Activated T-helper 1 cell treated with anti-CD3 and anti-CD28 coated beads, Interleukin-12 subunit alpha, Interleukin-12 subunit beta, Interleukin-2, Interleukin-4 antibody, amounts not matched to agents 30 ng/mL and 10 ng/mL and 1 ng/mL, durations not matched to agents 14 hours and 24 hours and 36 hours (primary cell): Measurements from ENCODE around the gene CHST12. TPM values are rescaled to one million over a fixed set of nuclear protein-coding genes. Genes with fewer than 3 reads are reported as not detected.
"Not testable (repeated sequence)": the region's sequence is repeated elsewhere in the genome, so short reads cannot be mapped to it uniquely, and the experiment has no call there.

Experiments
- DNase-seq: peaks from one replicate; pipeline ENCODE4 v3.0.0; 2021; ENCODE audit warnings: low spot score
- H3K27ac Mint-ChIP-seq: one replicate; pipeline ENCODE4 v1.8.0; 2021; ENCODE audit warnings: mild to moderate bottlenecking, mixed read lengths
- H3K27me3 Mint-ChIP-seq: one replicate; pipeline ENCODE4 v1.8.0; 2022; ENCODE audit warnings: mild to moderate bottlenecking, moderate library complexity, mixed read lengths; ENCODE audit not compliant: insufficient read depth
- H3K36me3 Mint-ChIP-seq: one replicate; pipeline ENCODE4 v1.8.0; 2021; ENCODE audit warnings: low read depth, mixed read lengths
- H3K4me1 Mint-ChIP-seq: one replicate; pipeline ENCODE4 v1.8.0; 2021; ENCODE audit warnings: low read depth, mixed read lengths
- H3K4me3 Mint-ChIP-seq: one replicate; pipeline ENCODE4 v1.8.0; 2021; ENCODE audit warnings: mild to moderate bottlenecking, moderate library complexity, mixed read lengths
- H3K9me3 Mint-ChIP-seq: one replicate; pipeline ENCODE4 v1.8.0; 2021; ENCODE audit warnings: mixed read lengths
- intact Hi-C: fragments of 100-400 bp; cut with micrococcal nuclease; formaldehyde crosslinking; loops from one replicate; pipeline ENCODE4 v1.15.1; 2024
- total RNA-seq: library from RNA; stranded (reverse); gene quantifications from 2 replicates; pipeline ENCODE4 v1.2.3, GENCODE V29; 2022

Gene CHST12
- total RNA-seq, 1 donor from 2014 or later, result 9.9 TPM

DNA sequence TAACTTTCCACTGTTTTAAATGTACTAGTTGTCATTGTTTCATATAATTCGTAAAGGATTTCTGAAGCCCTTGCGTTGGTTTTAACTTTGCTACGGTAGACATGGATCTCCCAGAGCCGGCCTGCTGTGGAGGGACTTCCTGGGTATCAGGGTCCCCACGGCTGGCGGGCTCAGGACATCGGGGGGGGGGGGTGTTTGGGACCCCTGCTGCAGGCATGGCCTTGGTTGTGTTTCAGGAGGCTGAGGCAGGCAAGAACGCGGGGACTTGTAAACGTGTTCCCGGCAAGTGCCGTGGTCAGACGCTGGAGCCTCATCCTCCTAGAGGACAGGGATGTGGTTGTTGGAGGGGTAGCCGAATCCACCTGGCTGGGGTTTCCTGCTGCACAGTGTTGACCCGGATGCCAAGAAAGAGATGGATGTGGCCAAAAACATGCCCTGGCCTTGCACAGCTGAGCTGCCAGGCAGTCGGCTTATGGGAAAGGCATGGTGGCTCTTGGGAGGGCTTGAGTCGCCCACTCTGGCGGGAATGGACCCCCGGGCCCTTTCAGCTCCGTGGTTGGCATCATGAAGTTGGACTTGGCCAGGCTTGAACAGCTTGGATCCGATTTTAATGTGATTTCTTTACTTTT is 21.4 kb upstream of the CHST12 start:
- Mint-ChIP-seq H3K4me3 (no peak overlapping the region), H3K4me1 (peaks cover 2% of the 10 kb centered on the region), H3K27me3 (no peaks in the 10 kb centered on the region), H3K9me3 (no peaks in the 10 kb centered on the region), H3K36me3 (peaks cover 32% of the 10 kb centered on the region), H3K27ac (no peak overlapping the region)
- no peak for DNase-seq
- intact Hi-C loops, result no loop called here

DNA sequence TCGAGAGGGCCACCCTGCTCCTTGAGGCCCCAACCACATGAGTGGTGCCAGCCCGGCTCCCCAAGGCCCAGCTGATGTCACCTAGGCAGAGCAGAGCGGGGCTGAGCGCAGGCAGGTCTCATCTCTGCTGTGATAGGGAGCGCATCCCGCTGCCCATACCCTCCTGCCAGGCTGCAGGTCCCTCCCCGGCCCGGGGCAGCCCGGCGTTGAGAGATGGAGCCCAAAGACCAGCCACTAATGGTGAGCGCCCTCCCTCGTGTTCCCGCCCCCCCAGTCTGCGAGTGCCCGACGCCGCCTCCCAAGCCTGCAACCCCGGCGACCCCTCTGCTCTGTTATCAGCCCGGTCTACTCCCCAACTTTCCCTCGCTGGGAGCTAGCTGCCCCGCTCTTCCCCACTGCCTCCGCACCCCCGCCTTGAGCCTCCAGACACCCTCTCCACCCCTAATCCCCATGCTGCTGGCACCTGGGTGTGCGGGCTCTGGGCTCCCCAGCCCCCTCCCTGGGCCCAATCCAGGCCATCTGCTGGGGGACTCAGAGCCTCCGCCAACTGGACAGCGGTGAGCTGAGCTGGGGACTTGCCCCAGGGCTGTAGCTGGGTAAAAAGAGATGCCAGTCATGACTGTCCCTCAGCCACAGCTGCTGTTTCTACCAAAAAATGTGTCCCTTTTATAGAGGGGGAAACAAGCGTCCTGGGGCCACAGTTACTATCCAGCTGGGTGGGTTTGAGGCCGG is 19.7 kb upstream of the CHST12 start:
- H3K4me3 Mint-ChIP-seq, result no peak overlapping the region
- H3K36me3 Mint-ChIP-seq, result peaks cover 22% of the 10 kb centered on the region
- H3K4me1 Mint-ChIP-seq, result no peaks in the 10 kb centered on the region
- H3K27me3 Mint-ChIP-seq, result no peaks in the 10 kb centered on the region
- no peaks in the 10 kb centered on the region for H3K9me3 Mint-ChIP-seq
- DNase-seq, result no peak
- H3K27ac Mint-ChIP-seq, result no peak overlapping the region
- intact Hi-C loops, result no loop called here

DNA sequence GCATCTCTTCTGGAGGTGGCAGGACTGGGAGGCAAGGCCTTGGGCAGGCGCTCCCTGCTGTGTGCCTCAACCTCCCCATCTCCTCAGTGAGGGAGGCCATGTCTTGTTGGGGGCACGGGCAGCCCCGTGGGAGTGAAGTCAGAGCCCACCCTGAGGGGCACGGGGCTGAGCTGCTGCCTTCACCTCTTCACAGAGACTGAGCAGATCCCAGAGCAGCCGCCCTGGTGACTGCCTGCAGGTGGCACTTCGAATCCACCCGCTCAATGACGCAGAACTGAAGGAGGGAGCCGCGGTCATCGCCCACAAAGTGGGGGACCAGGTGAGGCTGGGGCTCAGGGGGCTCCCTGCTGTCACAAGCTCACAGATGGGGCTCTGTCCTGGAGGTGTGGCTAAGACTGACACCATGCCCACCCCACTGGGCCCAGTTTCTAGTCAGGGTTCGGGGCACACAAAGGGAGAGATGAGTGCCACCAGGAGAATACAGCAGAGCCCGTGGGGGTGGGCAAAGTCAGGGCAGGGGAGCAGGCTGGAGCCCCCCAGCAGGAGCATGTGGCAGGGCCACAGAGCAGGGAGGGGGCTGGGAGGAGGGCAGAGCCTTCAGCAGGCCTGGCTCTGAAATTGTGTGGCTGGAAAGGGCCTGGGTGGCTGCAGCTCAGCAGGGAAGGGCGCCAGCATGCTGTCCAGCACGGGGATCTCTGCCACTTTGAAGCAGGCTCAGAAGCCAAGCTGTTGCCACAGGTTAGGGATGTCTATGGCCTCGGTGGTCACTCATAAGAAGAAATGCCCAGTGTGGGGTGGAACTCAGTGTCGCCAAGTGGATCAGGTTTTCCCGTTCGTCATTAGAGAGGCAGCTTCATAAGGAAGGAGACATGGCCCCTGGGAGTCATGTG is 18.8 kb upstream of the CHST12 start:
- Mint-ChIP-seq H3K9me3 (no peaks in the 10 kb centered on the region), H3K36me3 (peaks cover 15% of the 10 kb centered on the region), H3K4me1 (no peaks in the 10 kb centered on the region), H3K27me3 (no peaks in the 10 kb centered on the region), H3K27ac (no peak overlapping the region), H3K4me3 (no peak overlapping the region)
- no peak for DNase-seq
- intact Hi-C loops, result no loop called here

GRCh38 chr7:2386122-2386521 is 17.3 kb upstream of the CHST12 start:
- not testable (repeated sequence) for H3K27ac Mint-ChIP-seq

DNA sequence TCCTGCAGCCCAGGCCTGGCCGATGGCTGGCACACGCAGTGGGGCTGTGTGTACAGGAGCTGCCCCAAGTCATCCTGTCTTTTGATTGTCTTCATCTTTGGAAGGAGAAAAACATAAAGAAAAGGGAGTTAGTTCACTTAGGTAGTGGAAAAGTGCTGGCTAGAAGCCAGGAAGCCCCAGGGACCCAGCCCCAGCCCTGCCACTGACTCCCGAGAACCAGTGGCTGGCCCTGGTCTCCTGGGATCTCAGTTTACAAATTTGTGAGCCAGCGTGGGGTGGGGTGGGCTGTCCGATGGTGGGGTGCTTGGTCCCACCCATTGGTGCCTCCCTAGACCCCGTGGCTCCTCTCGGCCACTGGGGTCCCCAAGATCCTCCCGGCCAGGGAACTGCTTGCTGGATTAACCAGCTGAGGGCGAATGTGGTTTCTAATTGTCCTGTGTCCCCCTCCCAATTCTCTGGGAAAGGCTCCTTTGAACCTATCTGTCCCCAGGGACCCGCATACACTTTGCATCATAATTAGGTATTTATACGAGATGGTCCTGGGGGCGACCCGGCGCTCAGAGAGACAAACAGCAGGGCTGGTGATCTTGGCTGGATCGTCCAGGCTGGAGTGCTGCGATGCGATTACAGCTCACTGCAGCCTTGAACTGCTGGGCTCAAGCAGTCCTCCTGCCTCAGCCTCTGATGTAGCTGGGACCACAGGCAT is 16.3 kb upstream of the CHST12 start:
- intact Hi-C loops, result no loop called here
- H3K4me1 Mint-ChIP-seq, result no peaks in the 10 kb centered on the region
- no peak overlapping the region for H3K27ac Mint-ChIP-seq
- no peak for DNase-seq
- H3K36me3 Mint-ChIP-seq, result peaks cover 2% of the 10 kb centered on the region
- no peaks in the 10 kb centered on the region for H3K27me3 Mint-ChIP-seq
- no peak overlapping the region for H3K4me3 Mint-ChIP-seq
- no peaks in the 10 kb centered on the region for H3K9me3 Mint-ChIP-seq

More at GRCh38 chr7:2386122-2386521, 17.3 kb upstream of the CHST12 start:
- H3K27me3 Mint-ChIP-seq, H3K9me3 Mint-ChIP-seq, H3K36me3 Mint-ChIP-seq, H3K4me3 Mint-ChIP-seq, DNase-seq, intact Hi-C loops, H3K4me1 Mint-ChIP-seq: not testable (repeated sequence)

DNA sequence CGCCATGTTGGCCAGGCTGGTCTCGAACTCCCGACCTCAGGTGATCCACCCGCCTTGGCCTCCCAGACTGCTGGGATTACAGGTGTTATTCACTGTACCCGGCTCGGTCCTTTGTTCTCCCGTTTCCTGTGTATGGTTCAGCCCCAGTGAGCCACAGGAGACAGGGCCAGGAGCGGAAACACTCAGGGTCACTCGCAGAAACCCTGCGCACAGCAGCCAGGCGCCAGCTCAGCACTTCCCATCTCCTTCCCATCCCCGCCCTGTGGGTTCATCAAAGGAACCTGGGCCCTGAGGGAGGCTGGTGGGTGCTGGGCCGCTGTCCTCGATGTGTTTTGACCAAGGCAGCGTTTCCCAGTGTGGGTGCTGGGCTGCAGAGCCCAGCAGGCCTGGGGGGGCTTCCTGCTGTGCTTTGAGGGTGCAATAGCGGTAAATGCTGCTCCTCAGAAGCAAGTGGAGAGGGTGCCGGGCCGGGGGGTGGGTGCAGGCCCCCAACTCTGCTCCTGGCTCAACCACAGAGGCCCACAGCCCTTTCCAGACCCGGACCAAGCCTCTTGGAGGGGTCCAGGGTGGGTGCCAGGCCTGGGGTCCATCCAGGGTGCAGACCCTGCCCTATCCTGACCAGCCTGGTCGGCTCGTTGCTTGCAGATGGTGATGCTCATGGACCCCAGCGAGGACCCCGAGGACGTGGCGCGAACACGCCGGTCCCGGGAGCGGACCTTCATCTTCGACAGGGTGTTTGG is 15.3 kb upstream of the CHST12 start:
- no peak for DNase-seq
- intact Hi-C loops, result no loop called here
- no peak overlapping the region for H3K27ac Mint-ChIP-seq
- H3K9me3 Mint-ChIP-seq, result no peaks in the 10 kb centered on the region
- H3K4me3 Mint-ChIP-seq, result no peak overlapping the region
- H3K36me3 Mint-ChIP-seq, result peaks cover 2% of the 10 kb centered on the region
- no peaks in the 10 kb centered on the region for H3K4me1 Mint-ChIP-seq
- no peaks in the 10 kb centered on the region for H3K27me3 Mint-ChIP-seq

- H3K27me3 Mint-ChIP-seq, result no peaks in the 10 kb centered on the region
- H3K27ac Mint-ChIP-seq, result no peak overlapping the region
- intact Hi-C loops, result no loop called here
- H3K4me3 Mint-ChIP-seq, result no peak overlapping the region
- H3K9me3 Mint-ChIP-seq, result no peaks in the 10 kb centered on the region
- H3K36me3 Mint-ChIP-seq, result peaks cover 2% of the 10 kb centered on the region
- H3K4me1 Mint-ChIP-seq, result no peaks in the 10 kb centered on the region
- no peak for DNase-seq
Observed at GRCh38 chr7:2388637-2388954, 14.8 kb upstream of the CHST12 start.

- intact Hi-C loops, H3K9me3 Mint-ChIP-seq: not testable (repeated sequence)
Observed at GRCh38 chr7:2390020-2390816, 13.2 kb upstream of the CHST12 start.

GRCh38 chr7:2393706-2394105 is 9.7 kb upstream of the CHST12 start:
- H3K9me3 Mint-ChIP-seq, result no peaks in the 10 kb centered on the region
- H3K27me3 Mint-ChIP-seq, result no peaks in the 10 kb centered on the region
- H3K27ac Mint-ChIP-seq, result no peak overlapping the region
- no peak for DNase-seq
- H3K4me3 Mint-ChIP-seq, result no peak overlapping the region
- peaks cover 6% of the 10 kb centered on the region for H3K4me1 Mint-ChIP-seq
- intact Hi-C loops, result no loop called here
- H3K36me3 Mint-ChIP-seq, result no peaks in the 10 kb centered on the region

More at GRCh38 chr7:2390020-2390816, 13.2 kb upstream of the CHST12 start:
- not testable (repeated sequence) for H3K27ac Mint-ChIP-seq, H3K4me3 Mint-ChIP-seq, H3K4me1 Mint-ChIP-seq, DNase-seq, H3K36me3 Mint-ChIP-seq, H3K27me3 Mint-ChIP-seq

DNA sequence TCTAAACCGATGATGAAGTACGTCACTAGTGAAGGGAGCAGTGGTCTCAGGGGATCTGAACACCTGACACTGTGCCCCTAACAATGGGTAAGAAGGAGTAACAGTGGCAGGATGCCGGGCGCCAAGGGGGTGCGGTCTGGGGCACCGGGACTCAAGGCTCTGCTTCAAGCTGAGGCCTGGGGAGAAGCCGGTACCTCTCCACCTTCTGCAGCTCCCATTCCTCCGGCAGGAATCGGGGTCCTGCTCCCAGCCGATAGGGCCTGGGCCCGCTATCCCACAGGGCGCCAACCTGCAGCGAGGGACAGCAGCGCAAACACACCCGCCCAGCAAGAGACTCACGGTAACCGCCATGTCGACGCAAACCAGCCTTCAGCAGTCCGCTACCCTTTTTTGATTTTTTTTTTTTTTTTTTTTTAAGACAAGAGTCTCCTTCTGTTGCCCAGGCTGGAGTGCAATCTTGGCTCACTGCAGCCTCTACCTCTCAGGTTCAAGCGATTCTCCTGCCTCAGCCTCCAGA is 8.8 kb upstream of the CHST12 start:
- Mint-ChIP-seq H3K27ac (no peak overlapping the region), H3K36me3 (no peaks in the 10 kb centered on the region), H3K4me1 (peaks cover 9% of the 10 kb centered on the region), H3K27me3 (no peaks in the 10 kb centered on the region), H3K9me3 (no peaks in the 10 kb centered on the region), H3K4me3 (no peak overlapping the region)
- intact Hi-C loops, result no loop called here
- DNase-seq, result no peak

DNA sequence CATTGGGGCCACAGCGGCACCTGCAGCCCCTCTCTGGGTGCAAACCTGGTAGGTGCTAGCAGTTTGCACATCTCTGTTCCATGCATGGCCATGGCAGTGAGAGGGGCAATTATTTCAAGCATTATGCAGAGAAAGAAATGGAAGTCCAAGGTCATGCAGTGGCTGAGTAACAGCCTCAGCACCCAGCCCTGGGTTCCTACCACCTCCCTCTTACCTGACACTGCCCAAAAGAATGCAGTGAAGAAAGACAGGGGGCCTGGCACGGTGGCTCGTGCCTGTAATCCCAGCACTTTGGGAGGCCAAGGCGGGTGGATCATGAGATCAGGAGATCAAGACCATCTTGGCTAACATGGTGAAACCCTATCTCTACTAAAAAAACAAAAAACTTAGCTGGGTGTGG is 4.9 kb upstream of the CHST12 start:
- Mint-ChIP-seq H3K27ac (no peak overlapping the region), H3K36me3 (no peaks in the 10 kb centered on the region), H3K4me3 (no peak overlapping the region), H3K9me3 (no peaks in the 10 kb centered on the region), H3K27me3 (no peaks in the 10 kb centered on the region), H3K4me1 (peaks cover 22% of the 10 kb centered on the region)
- no peak for DNase-seq
- intact Hi-C loops, result no loop called here
